ENCODE results near the gene PBX3. TPM values are rescaled to one million over a fixed set of nuclear protein-coding genes. Genes with fewer than 3 reads are reported as not detected.

Gene PBX3
- total RNA-seq, 1 experiment from 2014 or later: 39.0 TPM

GRCh38 chr9:125878164-125878631 lies 131.0 kb downstream of the PBX3 start:
- Histone ChIP-seq H3K27me3 (ENCODE audit: control insufficient read depth, insufficient read depth, low read length) (no peaks in the 10 kb centered on the region), H3K4me1 (ENCODE audit: control insufficient read depth, insufficient read depth, low read length) (peaks cover 2% of the 10 kb centered on the region), H3K27ac (ENCODE audit: low read length) (no peak overlapping the region), H3K4me3 (ENCODE audit: low read depth in 2 of 2, low read length in 2 of 2) (no peak overlapping the region), H3K36me3 (ENCODE audit: control insufficient read depth, insufficient read depth, low read length) (no peaks in the 10 kb centered on the region; the same call in 1 of the 2 replicates), H3K9me3 (ENCODE audit: control insufficient read depth, insufficient read depth, low read depth, low read length) (no peaks in the 10 kb centered on the region)
- no TSS peak for BruUV-seq (replicated peaks)
- TF ChIP-seq POLR2AphosphoS5 (IDR thresholded peaks at IDR 0.05; ENCODE audit: low read depth, low read length): no peak
- intact Hi-C loops (cut with micrococcal nuclease; ENCODE audit: unreplicated experiment) (no loop called here), in situ Hi-C loops (cut with HindIII; ENCODE audit: low pct_unique_long_range_greater_than_20kb, low sequenced_read_pairs) (no loop called here)
- POLR2A ChIA-PET: no interaction called here
- no peak for ATAC-seq
- no peak for DNase-seq (ENCODE audit: low read depth, low spot score)
- CTCF ChIA-PET: no interaction called here

GRCh38 chr9:125881042-125881441 lies 133.9 kb downstream of the PBX3 start:
- intact Hi-C loops (cut with micrococcal nuclease; ENCODE audit: unreplicated experiment): no loop called here
- no peaks in the 10 kb centered on the region for H3K27me3 ChIP-seq (ENCODE audit: control insufficient read depth, insufficient read depth, low read length)
- POLR2A ChIA-PET: no interaction called here
- no peaks in the 10 kb centered on the region for H3K36me3 ChIP-seq (ENCODE audit: control insufficient read depth, insufficient read depth, low read length)
- BruUV-seq (replicated peaks): no TSS peak
- peaks cover 25% of the 10 kb centered on the region for H3K4me1 ChIP-seq (ENCODE audit: control insufficient read depth, insufficient read depth, low read length)
- no peaks in the 10 kb centered on the region for H3K9me3 ChIP-seq (ENCODE audit: control insufficient read depth, insufficient read depth, low read depth, low read length)
- no peak for ATAC-seq
- TF ChIP-seq POLR2AphosphoS5 (IDR thresholded peaks at IDR 0.05; ENCODE audit: low read depth, low read length): no peak
- no peak overlapping the region; the same call in 1 of the 2 replicates for H3K27ac ChIP-seq (ENCODE audit: low read length)
- H3K4me3 ChIP-seq (ENCODE audit: low read depth in 2 of 2, low read length in 2 of 2): no peak overlapping the region
- DNase-seq (ENCODE audit: low read depth, low spot score): no peak
- CTCF ChIA-PET: no interaction called here
- in situ Hi-C loops (cut with HindIII; ENCODE audit: low pct_unique_long_range_greater_than_20kb, low sequenced_read_pairs): no loop called here

GRCh38 chr9:125883565-125884217 lies 136.5 kb downstream of the PBX3 start:
- CTCF ChIA-PET: no interaction called here
- peak overlapping the region; percentile 71; the same call in 1 of the 2 replicates for H3K27ac ChIP-seq (ENCODE audit: low read length)
- H3K4me3 ChIP-seq (ENCODE audit: low read depth in 2 of 2, low read length in 2 of 2): no peak overlapping the region
- intact Hi-C loops (cut with micrococcal nuclease; ENCODE audit: unreplicated experiment) (no loop called here), in situ Hi-C loops (cut with HindIII; ENCODE audit: low pct_unique_long_range_greater_than_20kb, low sequenced_read_pairs) (no loop called here)
- ATAC-seq (no peak), DNase-seq (ENCODE audit: low read depth, low spot score) (no peak)
- H3K27me3 ChIP-seq (ENCODE audit: control insufficient read depth, insufficient read depth, low read length): no peaks in the 10 kb centered on the region
- H3K9me3 ChIP-seq (ENCODE audit: control insufficient read depth, insufficient read depth, low read depth, low read length): no peaks in the 10 kb centered on the region
- H3K4me1 ChIP-seq (ENCODE audit: control insufficient read depth, insufficient read depth, low read length): peaks cover 42% of the 10 kb centered on the region
- no peak for TF ChIP-seq POLR2AphosphoS5 (IDR thresholded peaks at IDR 0.05; ENCODE audit: low read depth, low read length)
- no peak for TF ChIP-seq SIN3A (IDR thresholded peaks at IDR 0.05; ENCODE audit: borderline replicate concordance, insufficient read depth, low read depth, low read length)
- TF ChIP-seq CTCF (IDR thresholded peaks at IDR 0.05): no peak
- TF ChIP-seq REST (IDR thresholded peaks at IDR 0.05; ENCODE audit: insufficient read depth in 1 of 2, low read depth in 2 of 2, low read length in 1 of 2): no peak
- no peak for TF ChIP-seq TCF7L2 (IDR thresholded peaks at IDR 0.05; ENCODE audit: low read depth, low read length)
- BruUV-seq (replicated peaks): no TSS peak
- POLR2A ChIA-PET: no interaction called here
- no peaks in the 10 kb centered on the region for H3K36me3 ChIP-seq (ENCODE audit: control insufficient read depth, insufficient read depth, low read length)
